ENCODE data around the gene TCF19. TPM values are rescaled to one million over a fixed set of nuclear protein-coding genes. Genes with fewer than 3 reads are reported as not detected.
A peak's percentile ranks its signal among the peaks of the same experiment; 100 is the strongest.

Gene TCF19
- total RNA-seq, 1 donor: 46.3 TPM

DNA sequence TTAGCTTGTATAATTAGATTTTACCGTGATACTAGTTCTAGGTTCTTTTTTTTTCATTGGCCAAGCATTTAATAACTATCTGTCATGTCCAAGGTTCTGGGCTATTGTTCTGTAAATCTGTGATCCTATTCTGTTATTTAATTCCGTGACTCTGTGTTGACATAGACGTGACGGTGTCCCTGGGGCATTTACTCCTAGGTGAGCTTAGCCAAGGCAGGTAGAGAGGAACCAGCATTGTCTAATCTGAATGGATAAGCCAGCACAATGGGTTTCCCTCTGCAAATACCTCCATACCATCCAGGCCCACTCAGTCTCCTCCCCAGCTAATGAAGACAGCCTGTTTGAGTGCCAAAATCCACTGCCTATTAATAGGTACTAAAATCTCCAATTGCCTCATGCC lies 29.3 kb upstream of the TCF19 start:
- DNase-seq (ENCODE audit: low read depth): no peak
- TF ChIP-seq, protein P1, sequence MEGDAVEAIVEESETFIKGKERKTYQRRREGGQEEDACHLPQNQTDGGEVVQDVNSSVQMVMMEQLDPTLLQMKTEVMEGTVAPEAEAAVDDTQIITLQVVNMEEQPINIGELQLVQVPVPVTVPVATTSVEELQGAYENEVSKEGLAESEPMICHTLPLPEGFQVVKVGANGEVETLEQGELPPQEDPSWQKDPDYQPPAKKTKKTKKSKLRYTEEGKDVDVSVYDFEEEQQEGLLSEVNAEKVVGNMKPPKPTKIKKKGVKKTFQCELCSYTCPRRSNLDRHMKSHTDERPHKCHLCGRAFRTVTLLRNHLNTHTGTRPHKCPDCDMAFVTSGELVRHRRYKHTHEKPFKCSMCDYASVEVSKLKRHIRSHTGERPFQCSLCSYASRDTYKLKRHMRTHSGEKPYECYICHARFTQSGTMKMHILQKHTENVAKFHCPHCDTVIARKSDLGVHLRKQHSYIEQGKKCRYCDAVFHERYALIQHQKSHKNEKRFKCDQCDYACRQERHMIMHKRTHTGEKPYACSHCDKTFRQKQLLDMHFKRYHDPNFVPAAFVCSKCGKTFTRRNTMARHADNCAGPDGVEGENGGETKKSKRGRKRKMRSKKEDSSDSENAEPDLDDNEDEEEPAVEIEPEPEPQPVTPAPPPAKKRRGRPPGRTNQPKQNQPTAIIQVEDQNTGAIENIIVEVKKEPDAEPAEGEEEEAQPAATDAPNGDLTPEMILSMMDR (IDR thresholded peaks at IDR 0.05; ENCODE audit: insufficient read depth, low read length): no peak

DNA sequence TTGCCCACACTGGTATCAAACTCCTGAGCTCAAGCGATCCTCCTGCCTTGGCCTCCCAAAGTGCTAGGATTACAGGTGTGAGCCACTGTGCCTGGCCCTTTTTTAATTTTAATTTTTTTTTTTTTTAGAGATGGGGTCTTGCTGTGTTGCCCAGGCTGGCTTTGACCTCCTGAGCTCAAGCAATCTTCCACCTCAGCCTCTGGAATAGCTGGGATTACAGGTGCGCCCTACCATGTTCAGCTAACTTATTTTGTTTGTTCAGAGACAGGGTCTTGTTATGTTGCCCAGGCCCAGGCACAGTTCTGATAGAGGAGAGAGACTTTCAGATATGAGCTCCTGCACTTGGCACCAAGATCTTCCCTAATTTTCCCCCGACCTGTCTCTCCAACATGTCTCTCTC lies 27.6 kb upstream of the TCF19 start:
- TF ChIP-seq, protein P1 (IDR thresholded peaks at IDR 0.05; ENCODE audit: insufficient read depth, low read length): no peak
- no peak for DNase-seq (ENCODE audit: low read depth)
- no peak overlapping the region for H3K4me3 ChIP-seq (ENCODE audit: low read depth, low read length)

More for the DNA sequence above, 29.3 kb upstream of the TCF19 start:
- H3K4me3 ChIP-seq (ENCODE audit: low read depth, low read length): no peak overlapping the region

DNA sequence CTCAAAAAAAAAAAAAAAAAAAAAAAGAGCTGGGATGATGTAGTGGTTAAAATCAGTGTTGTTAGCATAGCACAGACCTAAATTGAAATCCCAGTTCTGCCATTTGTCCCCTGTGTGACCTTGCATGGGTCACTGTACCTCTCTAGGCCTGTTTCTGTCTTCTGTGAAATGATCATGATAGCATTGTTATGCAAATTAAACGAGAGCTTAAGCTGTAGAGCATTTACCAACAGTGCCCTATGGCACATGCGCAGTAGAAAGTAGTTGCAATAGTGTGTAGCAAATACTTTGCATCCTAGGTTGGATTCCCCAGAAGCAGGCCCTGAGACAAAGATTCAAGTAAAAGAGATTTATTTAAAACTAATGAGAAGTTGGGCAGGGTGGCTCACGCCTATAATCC lies 26.8 kb upstream of the TCF19 start:
- TF ChIP-seq, protein P1 (IDR thresholded peaks at IDR 0.05; ENCODE audit: insufficient read depth, low read length): no peak
- no peak for DNase-seq (ENCODE audit: low read depth)
- no peak overlapping the region for H3K4me3 ChIP-seq (ENCODE audit: low read depth, low read length)

DNA sequence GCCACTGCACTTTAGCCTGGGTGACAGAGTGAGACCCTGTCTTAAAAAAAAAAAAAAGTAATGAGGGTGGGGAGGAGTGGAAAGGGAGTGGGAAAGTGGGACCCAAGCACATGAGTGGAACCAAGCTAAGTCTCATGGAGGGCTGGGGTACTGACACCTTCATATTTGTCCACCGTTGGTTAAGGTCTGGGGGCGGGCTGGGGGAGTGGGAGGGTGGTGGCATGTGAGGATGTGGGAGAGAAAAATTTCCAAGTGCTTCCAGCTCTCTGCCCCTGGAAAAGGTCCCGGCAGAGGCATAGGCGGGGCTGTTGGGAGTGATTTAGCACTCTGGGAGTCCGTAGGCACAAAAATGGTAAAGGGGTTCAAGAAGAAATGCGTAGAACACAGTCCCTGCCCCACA lies 25.6 kb upstream of the TCF19 start:
- H3K4me3 ChIP-seq (ENCODE audit: low read depth, low read length): no peak overlapping the region
- TF ChIP-seq, protein P1 (IDR thresholded peaks at IDR 0.05; ENCODE audit: insufficient read depth, low read length): no peak
- DNase-seq (ENCODE audit: low read depth): no peak

DNA sequence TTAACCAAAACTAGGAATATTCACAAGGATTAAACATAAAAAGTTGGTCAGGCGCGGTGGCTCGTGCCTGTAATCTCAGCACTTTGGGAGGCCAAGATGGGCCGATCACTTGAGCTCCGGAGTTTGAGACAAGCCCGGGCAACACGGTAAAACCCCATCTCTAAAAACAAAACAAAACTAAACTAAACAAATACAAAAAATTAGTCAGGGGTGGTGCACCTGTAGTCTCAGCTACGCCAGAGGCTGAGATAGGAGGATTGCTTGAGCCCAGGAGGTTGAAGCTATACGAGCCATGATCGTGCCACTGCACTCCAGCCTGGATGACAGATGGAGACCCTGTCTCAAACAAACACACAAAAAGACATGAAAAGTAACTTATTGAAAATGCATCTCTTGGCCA lies 22.7 kb upstream of the TCF19 start:
- TF ChIP-seq, protein P1 (IDR thresholded peaks at IDR 0.05; ENCODE audit: insufficient read depth, low read length): no peak
- no peak overlapping the region for H3K4me3 ChIP-seq (ENCODE audit: low read depth, low read length)
- DNase-seq (ENCODE audit: low read depth): no peak

DNA sequence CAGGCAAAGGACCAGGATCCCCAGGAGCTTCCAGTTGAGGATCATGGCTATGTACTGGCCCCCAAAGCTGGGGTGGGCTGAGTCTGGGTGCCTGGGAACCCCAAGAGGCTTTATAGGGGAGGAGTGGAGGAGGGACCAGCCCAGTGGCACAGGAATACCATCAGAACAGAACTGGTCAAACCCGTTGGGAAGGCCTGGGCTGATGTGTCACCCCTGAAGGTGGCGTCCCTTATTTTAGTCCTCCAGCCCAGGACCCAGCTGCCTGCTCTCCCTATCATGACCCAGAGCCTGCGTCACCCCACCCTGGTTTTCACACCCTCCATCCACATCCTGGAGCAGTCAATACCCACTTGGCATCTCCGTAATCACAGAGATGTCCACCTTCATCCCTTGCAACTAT lies 19.4 kb upstream of the TCF19 start, which contains the start of gene PSORS1C2:
Gene PSORS1C2 (minus strand): TSS at position 85 of the 400 bp plus-strand sequence. CDS start 40 bp downstream, at position 45.
- no peak within 1 kb of the TSS for H3K4me3 ChIP-seq (ENCODE audit: low read depth, low read length)
- TF ChIP-seq, protein P1 (IDR thresholded peaks at IDR 0.05; ENCODE audit: insufficient read depth, low read length): no peak
- no peak for DNase-seq (ENCODE audit: low read depth)

DNA sequence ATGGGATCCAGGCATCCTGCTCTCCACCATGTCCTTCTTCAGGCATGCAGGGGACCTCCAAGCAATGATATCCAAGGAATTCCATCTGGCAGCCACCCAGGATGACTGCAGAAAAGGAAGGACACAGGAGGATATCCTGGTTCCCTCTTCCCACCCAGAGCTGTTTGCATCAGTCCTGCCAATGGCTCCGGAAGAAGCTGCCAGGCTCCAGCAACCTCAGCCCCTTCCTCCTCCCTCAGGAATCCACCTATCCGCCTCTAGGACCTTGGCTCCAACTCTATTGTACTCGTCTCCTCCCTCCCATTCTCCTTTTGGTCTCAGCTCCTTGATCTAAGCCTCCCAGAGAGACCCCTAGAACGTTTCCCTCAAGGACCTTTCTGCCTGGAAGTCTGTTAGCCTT lies 18.8 kb upstream of the TCF19 start:
- H3K4me3 ChIP-seq (ENCODE audit: low read depth, low read length): no peak overlapping the region
- TF ChIP-seq, protein P1 (IDR thresholded peaks at IDR 0.05; ENCODE audit: insufficient read depth, low read length): no peak
- DNase-seq (ENCODE audit: low read depth): peak; percentile 58

Measured in fibroblast of the aortic adventitia (primary cell).